Keratinocyte (primary cell): ENCODE measurements around the gene CYB5R4. TPM values are rescaled to one million over a fixed set of nuclear protein-coding genes. Genes with fewer than 3 reads are reported as not detected.

Experiments
- DNase-seq: peaks from one replicate; pipeline ENCODE4 v3.0.0-alpha.2; 2011; ENCODE audit warnings: low read depth, missing footprints, low spot score
- FAIRE-seq: peaks from 2 replicates; lab custom pipeline; 2011; peaks lifted over from hg19 to GRCh38; lab: Jason Lieb, UNC
- H2AFZ ChIP-seq: 2 replicates; pipeline ENCODE4 v1.6.0; 2012; ENCODE audit warnings: low read length, control low read depth, inconsistent platforms; ENCODE audit not compliant: control insufficient read depth
- H3K27ac ChIP-seq: 2 replicates; pipeline ENCODE4 v1.5.1; 2011; ENCODE audit warnings: low read length; ENCODE audit not compliant: control insufficient read depth, insufficient read depth
- H3K27me3 ChIP-seq: 3 replicates; pipeline ENCODE4 v1.6.0; 2011; ENCODE audit warnings: low read length; ENCODE audit not compliant: control insufficient read depth, insufficient read depth; ENCODE audit errors: extremely low read depth
- H3K36me3 ChIP-seq, 2 experiments: 2 replicates in 1 of 2; 3 replicates in 1 of 2; pipeline ENCODE4 v1.5.1; 2011; ENCODE audit warnings: low read length in 2 of 2, mild to moderate bottlenecking in 1 of 2; ENCODE audit not compliant: control insufficient read depth in 2 of 2, insufficient read depth in 2 of 2; ENCODE audit errors: extremely low read depth in 1 of 2
- H3K4me1 ChIP-seq: 3 replicates; pipeline ENCODE4 v1.5.1; 2011; ENCODE audit warnings: low read length; ENCODE audit not compliant: control insufficient read depth, insufficient read depth; ENCODE audit errors: extremely low read depth
- H3K4me2 ChIP-seq: 3 replicates; pipeline ENCODE4 v1.6.0; 2011; ENCODE audit warnings: low read depth, low read length; ENCODE audit not compliant: control insufficient read depth, insufficient read depth; ENCODE audit errors: extremely low read depth
- H3K4me3 ChIP-seq, 3 experiments: fragments of 200-600 bp in 1 of 3; sonication (generic) in 1 of 3; 2 replicates in 2 of 3; 3 replicates in 1 of 3; pipeline ENCODE4 v1.5.1; 2011 to 2016; ENCODE audit warnings: low read length in 3 of 3, mild to moderate bottlenecking in 3 of 3, control low read depth in 2 of 3, inconsistent platforms in 1 of 3, low read depth in 1 of 3, mixed read lengths in 1 of 3, mixed run types in 1 of 3, moderate library complexity in 1 of 3; ENCODE audit not compliant: control insufficient read depth in 2 of 3, insufficient read depth in 2 of 3; ENCODE audit errors: extremely low read depth in 1 of 3
- H3K79me2 ChIP-seq: 2 replicates; pipeline ENCODE4 v1.6.0; 2012; ENCODE audit warnings: low read length; ENCODE audit not compliant: control insufficient read depth, insufficient read depth
- H3K9ac ChIP-seq: 3 replicates; pipeline ENCODE4 v1.6.0; 2011; ENCODE audit warnings: low read length; ENCODE audit not compliant: control insufficient read depth, insufficient read depth; ENCODE audit errors: extremely low read depth
- H3K9me1 ChIP-seq: 3 replicates; pipeline ENCODE4 v1.6.0; 2011; ENCODE audit warnings: low read length; ENCODE audit not compliant: control insufficient read depth, insufficient read depth; ENCODE audit errors: extremely low read depth
- H3K9me3 ChIP-seq: 2 replicates; pipeline ENCODE4 v1.5.1; 2012; ENCODE audit warnings: low read depth, low read length; ENCODE audit not compliant: control insufficient read depth
- H4K20me1 ChIP-seq: 3 replicates; pipeline ENCODE4 v1.6.0; 2011; ENCODE audit warnings: low read length; ENCODE audit not compliant: control insufficient read depth, insufficient read depth; ENCODE audit errors: extremely low read depth
- EZH2 ChIP-seq: IDR thresholded peaks from one replicate; pipeline ENCODE4 v1.6.1; 2012; ENCODE audit warnings: inconsistent platforms, mild to moderate bottlenecking, low read length, moderate library complexity
- dilution Hi-C: fragments of 300-500 bp; cut with MboI; formaldehyde crosslinking; loops from one replicate; pipeline ENCODE4 v1.7.0; 2020; ENCODE audit warnings: low sequenced_read_pairs; ENCODE audit not compliant: extremely low pct_ligation_motif_present
- polyA plus RNA-seq, 5 experiments: library from polyadenylated mRNA; depleted of rRNA in 3 of 5; stranded (reverse) in 3 of 5; stranded (forward) in 1 of 5; unstranded in 1 of 5; fragments of >200 nt; gene quantifications; 1 replicate in 1 of 5; 2 replicates in 3 of 5; 3 replicates in 1 of 5; pipeline versions ENCODE4 v1.2.1 to v1.2.3, GENCODE V29; 2011 to 2012; ENCODE audit warnings: missing spikeins in 2 of 5, low read depth in 1 of 5, low replicate concordance in 1 of 5
- TF ChIP-seq, protein P1 (sequence below), 3 experiments: IDR thresholded peaks in 1 of 3; conservative IDR thresholded peaks in 1 of 3; optimal IDR thresholded peaks in 1 of 3; 2 replicates in 2 of 3; 3 replicates in 1 of 3; pipeline versions ENCODE3 to v1.5.1; 2011; ENCODE audit warnings: low read length in 3 of 3, mild to moderate bottlenecking in 3 of 3, moderate library complexity in 2 of 3, control low read depth in 1 of 3, inconsistent platforms in 1 of 3; ENCODE audit not compliant: insufficient read depth in 2 of 3; ENCODE audit errors: extremely low read depth in 1 of 3

CYB5R4 gene
- polyA plus RNA-seq, 1 donor (not counting 4 experiments of a cell fraction or from before 2014, with no cell fraction given): 14.0 TPM

DNA sequence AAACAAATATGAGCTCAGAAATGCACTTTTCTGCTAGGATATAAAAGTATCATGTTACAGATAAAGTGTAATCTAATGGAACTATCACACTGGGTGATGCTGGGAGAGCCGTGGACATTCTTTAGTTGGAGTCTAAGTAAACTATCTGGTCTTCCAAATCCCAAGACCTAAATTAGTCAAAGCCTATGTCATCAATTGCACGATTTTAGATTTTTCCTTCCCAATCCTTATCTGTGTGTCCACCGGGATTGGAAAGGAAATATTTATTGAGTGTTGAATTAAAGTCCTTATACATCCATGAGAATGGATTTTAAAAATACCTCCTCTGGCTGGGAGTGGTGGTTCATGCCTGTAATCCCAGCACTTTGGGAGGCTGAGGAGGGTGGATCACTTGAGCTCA is 154.4 kb downstream of the CYB5R4 start:
- TF ChIP-seq, protein P1, sequence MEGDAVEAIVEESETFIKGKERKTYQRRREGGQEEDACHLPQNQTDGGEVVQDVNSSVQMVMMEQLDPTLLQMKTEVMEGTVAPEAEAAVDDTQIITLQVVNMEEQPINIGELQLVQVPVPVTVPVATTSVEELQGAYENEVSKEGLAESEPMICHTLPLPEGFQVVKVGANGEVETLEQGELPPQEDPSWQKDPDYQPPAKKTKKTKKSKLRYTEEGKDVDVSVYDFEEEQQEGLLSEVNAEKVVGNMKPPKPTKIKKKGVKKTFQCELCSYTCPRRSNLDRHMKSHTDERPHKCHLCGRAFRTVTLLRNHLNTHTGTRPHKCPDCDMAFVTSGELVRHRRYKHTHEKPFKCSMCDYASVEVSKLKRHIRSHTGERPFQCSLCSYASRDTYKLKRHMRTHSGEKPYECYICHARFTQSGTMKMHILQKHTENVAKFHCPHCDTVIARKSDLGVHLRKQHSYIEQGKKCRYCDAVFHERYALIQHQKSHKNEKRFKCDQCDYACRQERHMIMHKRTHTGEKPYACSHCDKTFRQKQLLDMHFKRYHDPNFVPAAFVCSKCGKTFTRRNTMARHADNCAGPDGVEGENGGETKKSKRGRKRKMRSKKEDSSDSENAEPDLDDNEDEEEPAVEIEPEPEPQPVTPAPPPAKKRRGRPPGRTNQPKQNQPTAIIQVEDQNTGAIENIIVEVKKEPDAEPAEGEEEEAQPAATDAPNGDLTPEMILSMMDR (optimal IDR thresholded peaks at IDR 0.05 in 1 of 3, IDR thresholded peaks at IDR 0.05 in 1 of 3, conservative IDR thresholded peaks at IDR 0.05 in 1 of 3; ENCODE audit: extremely low read depth in 1 of 3, insufficient read depth in 2 of 3, low read length in 3 of 3): no peak
- TF ChIP-seq EZH2: no peak
- Histone ChIP-seq H3K36me3 (no peaks in the 10 kb centered on the region), H3K4me3 (no peak overlapping the region), H2AFZ (no peak overlapping the region), H3K9ac (no peak overlapping the region), H3K27me3 (no peaks in the 10 kb centered on the region), H3K9me3 (no peaks in the 10 kb centered on the region), H4K20me1 (no peaks in the 10 kb centered on the region), H3K27ac (no peak overlapping the region), H3K4me2 (no peak overlapping the region), H3K9me1 (no peaks in the 10 kb centered on the region), H3K4me1 (no peaks in the 10 kb centered on the region), H3K79me2 (no peaks in the 10 kb centered on the region)
- FAIRE-seq: no peak
- no peak for DNase-seq
- dilution Hi-C loops: no loop called here

DNA sequence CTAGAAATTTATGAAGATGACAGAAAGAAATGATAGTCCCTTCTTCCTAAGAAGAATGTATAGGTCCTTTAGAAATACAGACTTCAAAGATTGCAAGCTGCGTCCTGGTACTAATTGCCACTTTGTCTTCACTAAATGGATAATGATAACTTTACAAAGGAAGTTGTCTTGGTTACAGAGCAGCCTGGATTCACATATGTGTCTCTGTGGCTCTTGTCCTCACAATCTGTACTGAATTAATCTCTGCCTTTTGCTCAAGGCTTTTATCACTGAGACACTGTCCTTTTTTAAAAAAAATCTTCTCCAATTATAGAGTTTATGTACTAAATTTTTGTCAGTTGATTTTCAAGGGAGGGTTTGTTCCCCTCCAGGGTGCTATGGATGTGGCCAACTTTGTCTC is 156.5 kb downstream of the CYB5R4 start:
- no peaks in the 10 kb centered on the region for H3K9me1 ChIP-seq
- H3K9ac ChIP-seq: no peak overlapping the region

More for the DNA sequence above, 156.5 kb downstream of the CYB5R4 start:
- Histone ChIP-seq H2AFZ (no peak overlapping the region), H3K4me2 (no peak overlapping the region), H3K36me3 (no peaks in the 10 kb centered on the region), H3K27ac (no peak overlapping the region), H3K9me3 (no peaks in the 10 kb centered on the region), H3K4me3 (no peak overlapping the region), H4K20me1 (no peaks in the 10 kb centered on the region), H3K27me3 (no peaks in the 10 kb centered on the region), H3K79me2 (no peaks in the 10 kb centered on the region), H3K4me1 (no peaks in the 10 kb centered on the region)
- dilution Hi-C loops: no loop called here
- TF ChIP-seq, protein P1 (optimal IDR thresholded peaks at IDR 0.05 in 1 of 3, IDR thresholded peaks at IDR 0.05 in 1 of 3, conservative IDR thresholded peaks at IDR 0.05 in 1 of 3; ENCODE audit: extremely low read depth in 1 of 3, insufficient read depth in 2 of 3, low read length in 3 of 3): no peak
- TF ChIP-seq EZH2: no peak
- no peak for FAIRE-seq
- DNase-seq: no peak

Other genes starting within 250 kb of the CYB5R4 start
- gene SNAP91, start 150.6 kb upstream of the CYB5R4 start, polyA plus RNA-seq: not detected in 3 replicates
- gene RIPPLY2, start 6.3 kb upstream of the CYB5R4 start, polyA plus RNA-seq: 0.37 to 0.76 TPM (median 0.60 TPM) in 3 replicates
- gene MRAP2, start 174.1 kb downstream of the CYB5R4 start, polyA plus RNA-seq: 2.4 to 4.1 TPM (median 3.0 TPM) in 3 replicates